Gastroesophageal sphincter (tissue), 3 donors: ENCODE results near the gene SERGEF.

Source experiments
- CTCF ChIP-seq, 4 experiments: fragments of 200-600 bp in 2 of 4; fragments of 450-650 bp in 2 of 4; sonication (generic) in 1 of 4; IDR thresholded peaks; one replicate each; pipeline ENCODE4 v1.5.1; 2017 to 2019; ENCODE audit warnings: antibody characterized with exemption in 4 of 4, mild to moderate bottlenecking in 2 of 4, moderate library complexity in 2 of 4
- EP300 ChIP-seq: sonication (generic); formaldehyde crosslinking; IDR thresholded peaks from one replicate; pipeline ENCODE4 v1.6.1; 2017; ENCODE audit warnings: antibody characterized with exemption, mild to moderate bottlenecking
- POLR2A ChIP-seq, 2 donors: fragments of 450-650 bp; IDR thresholded peaks; one replicate each; pipeline ENCODE4 v1.6.1; 2017; ENCODE audit warnings: antibody characterized with exemption in 2 of 2, mild to moderate bottlenecking in 2 of 2, moderate library complexity in 1 of 2

GRCh38 chr11:17739945-17740338, 272.9 kb downstream of the SERGEF start:
- TF ChIP-seq CTCF (IDR thresholded peaks at IDR 0.05) (no peak), EP300 (no peak), POLR2A (IDR thresholded peaks at IDR 0.05) (no peak)
